ENCODE data around the gene NAP1L3. TPM values are rescaled to one million over a fixed set of nuclear protein-coding genes. Genes with fewer than 3 reads are reported as not detected.
A peak's percentile ranks its signal among the peaks of the same experiment; 100 is the strongest.

NAP1L3 gene, protein sequence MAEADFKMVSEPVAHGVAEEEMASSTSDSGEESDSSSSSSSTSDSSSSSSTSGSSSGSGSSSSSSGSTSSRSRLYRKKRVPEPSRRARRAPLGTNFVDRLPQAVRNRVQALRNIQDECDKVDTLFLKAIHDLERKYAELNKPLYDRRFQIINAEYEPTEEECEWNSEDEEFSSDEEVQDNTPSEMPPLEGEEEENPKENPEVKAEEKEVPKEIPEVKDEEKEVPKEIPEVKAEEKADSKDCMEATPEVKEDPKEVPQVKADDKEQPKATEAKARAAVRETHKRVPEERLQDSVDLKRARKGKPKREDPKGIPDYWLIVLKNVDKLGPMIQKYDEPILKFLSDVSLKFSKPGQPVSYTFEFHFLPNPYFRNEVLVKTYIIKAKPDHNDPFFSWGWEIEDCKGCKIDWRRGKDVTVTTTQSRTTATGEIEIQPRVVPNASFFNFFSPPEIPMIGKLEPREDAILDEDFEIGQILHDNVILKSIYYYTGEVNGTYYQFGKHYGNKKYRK
- total RNA-seq (1 to 10 TPM in 2 of 5 donors, under 1 TPM in 1, not detected in 2; 0.29 to 7.2 (median 3.9) TPM), polyA plus RNA-seq (1 to 10 TPM in 1 of 3 donors, under 1 TPM in 2; 0.83 to 2.4 (median 0.87) TPM)
- long read RNA-seq, donor 1, transcript NAP1L3-201 (1 exons, 2,639 nt): major isoform, 7 of 7 reads
- long read RNA-seq, donor 1, partial matches to known transcripts: 0 of 7 reads
- long read RNA-seq, donor 1, other reads (novel, unspliced or antisense): 0 of 7 reads
- long read RNA-seq, donor 2, partial matches to known transcripts: 0 of 3 reads
- long read RNA-seq, donor 2, other reads (novel, unspliced or antisense): 0 of 3 reads
- long read RNA-seq, donor 3, partial matches to known transcripts: 0 of 2 reads
- long read RNA-seq, donor 3, other reads (novel, unspliced or antisense): 0 of 2 reads
- long read RNA-seq, donor 4: 0 reads
- long read RNA-seq, donor 5, transcript NAP1L3-201 (1 exons, 2,639 nt): major isoform, 13 of 13 reads
- long read RNA-seq, donor 5, partial matches to known transcripts: 0 of 13 reads
- long read RNA-seq, donor 5, other reads (novel, unspliced or antisense): 0 of 13 reads
- long read RNA-seq, donor 6, transcript NAP1L3-201 (1 exons, 2,639 nt): major isoform, 8 of 8 reads
- long read RNA-seq, donor 6, partial matches to known transcripts: 0 of 8 reads
- long read RNA-seq, donor 6, other reads (novel, unspliced or antisense): 0 of 8 reads
- long read RNA-seq, donor 7, transcript NAP1L3-201 (1 exons, 2,639 nt): major isoform, 16 of 16 reads
- long read RNA-seq, donor 7, partial matches to known transcripts: 0 of 16 reads
- long read RNA-seq, donor 7, other reads (novel, unspliced or antisense): 0 of 16 reads
- long read RNA-seq, donor 8, transcript NAP1L3-201 (1 exons, 2,639 nt): major isoform, 5 of 5 reads
- long read RNA-seq, donor 8, partial matches to known transcripts: 0 of 5 reads
- long read RNA-seq, donor 8, other reads (novel, unspliced or antisense): 0 of 5 reads
- long read RNA-seq, donor 9, transcript NAP1L3-201 (1 exons, 2,639 nt): major isoform, 11 of 11 reads
- long read RNA-seq, donor 9, partial matches to known transcripts: 0 of 11 reads
- long read RNA-seq, donor 9, other reads (novel, unspliced or antisense): 0 of 11 reads
- long read RNA-seq, donor 10, partial matches to known transcripts: 0 of 4 reads
- long read RNA-seq, donor 10, other reads (novel, unspliced or antisense): 0 of 4 reads

DNA sequence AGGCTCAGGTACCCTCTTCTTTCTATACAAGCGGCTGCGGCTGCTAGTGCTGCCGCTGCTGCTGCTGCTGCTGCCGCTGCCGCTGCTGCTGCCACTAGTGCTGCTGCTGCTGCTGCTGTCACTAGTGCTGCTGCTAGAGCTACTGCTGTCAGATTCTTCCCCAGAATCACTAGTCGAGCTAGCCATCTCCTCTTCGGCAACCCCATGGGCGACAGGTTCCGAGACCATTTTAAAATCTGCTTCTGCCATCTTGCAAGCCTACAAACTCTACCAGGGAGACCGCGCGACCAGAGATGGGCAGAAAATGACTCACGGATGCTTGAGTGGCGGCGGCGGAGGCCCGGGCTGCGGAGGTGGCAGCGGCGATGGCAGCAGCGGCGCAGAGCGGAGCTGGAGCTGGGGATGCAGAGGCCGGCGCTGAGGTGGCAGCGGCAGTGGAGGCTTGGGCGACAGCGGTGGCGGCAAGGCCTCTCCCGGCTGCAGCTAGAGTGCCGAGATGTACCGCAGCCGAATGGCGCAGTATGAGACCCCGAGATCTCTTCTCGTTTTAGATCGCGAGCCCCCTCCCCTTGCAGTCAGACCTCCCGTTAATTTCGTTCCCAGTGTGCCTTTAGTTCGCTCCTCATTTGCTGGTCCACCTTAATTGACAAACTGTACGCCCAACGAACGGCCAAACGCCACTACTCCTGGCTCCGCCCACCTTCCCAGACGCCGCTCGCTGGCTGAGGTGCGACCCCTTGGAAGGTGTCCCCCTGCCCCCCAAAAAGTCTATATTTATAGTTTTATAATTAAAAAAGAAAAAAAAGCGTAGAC lies at the start of gene NAP1L3:
Gene NAP1L3 (minus strand): TSS at position 523 of the 813 bp plus-strand sequence. CDS start 274 bp downstream, at position 249.
- peaks cover 0 to 18% (median 0%) of the 10 kb centered on the region in 3 donors for H3K27me3 ChIP-seq
- DNase-seq: peak; percentile 44 to 91
- H3K9me3 ChIP-seq: no peaks in the 10 kb centered on the region
- peak within 1 kb of the TSS; percentile 54 to 62 (median 57) for H3K4me3 ChIP-seq
- 0 to 4% (median 2%) methylated on average over 17 to 51 of the region's 51 CpGs for WGBS, 5 donors
- peak within 1 kb of the TSS; percentile 41 to 79 (median 58) for H3K27ac ChIP-seq
- no peaks in the 10 kb centered on the region for H3K36me3 ChIP-seq
- intact Hi-C loops (cut with DNase I; ENCODE audit: low total_unique reads): no loop called here
- H3K4me1 ChIP-seq: peaks cover 0 to 18% (median 0%) of the 10 kb centered on the region in 4 donors
- TF ChIP-seq, protein P1, sequence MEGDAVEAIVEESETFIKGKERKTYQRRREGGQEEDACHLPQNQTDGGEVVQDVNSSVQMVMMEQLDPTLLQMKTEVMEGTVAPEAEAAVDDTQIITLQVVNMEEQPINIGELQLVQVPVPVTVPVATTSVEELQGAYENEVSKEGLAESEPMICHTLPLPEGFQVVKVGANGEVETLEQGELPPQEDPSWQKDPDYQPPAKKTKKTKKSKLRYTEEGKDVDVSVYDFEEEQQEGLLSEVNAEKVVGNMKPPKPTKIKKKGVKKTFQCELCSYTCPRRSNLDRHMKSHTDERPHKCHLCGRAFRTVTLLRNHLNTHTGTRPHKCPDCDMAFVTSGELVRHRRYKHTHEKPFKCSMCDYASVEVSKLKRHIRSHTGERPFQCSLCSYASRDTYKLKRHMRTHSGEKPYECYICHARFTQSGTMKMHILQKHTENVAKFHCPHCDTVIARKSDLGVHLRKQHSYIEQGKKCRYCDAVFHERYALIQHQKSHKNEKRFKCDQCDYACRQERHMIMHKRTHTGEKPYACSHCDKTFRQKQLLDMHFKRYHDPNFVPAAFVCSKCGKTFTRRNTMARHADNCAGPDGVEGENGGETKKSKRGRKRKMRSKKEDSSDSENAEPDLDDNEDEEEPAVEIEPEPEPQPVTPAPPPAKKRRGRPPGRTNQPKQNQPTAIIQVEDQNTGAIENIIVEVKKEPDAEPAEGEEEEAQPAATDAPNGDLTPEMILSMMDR (IDR thresholded peaks at IDR 0.05): no peak
- TF ChIP-seq POLR2A (IDR thresholded peaks at IDR 0.05) (no peak), EP300 (IDR thresholded peaks at IDR 0.05) (no peak), POLR2AphosphoS5 (IDR thresholded peaks at IDR 0.05) (no peak)

DNA sequence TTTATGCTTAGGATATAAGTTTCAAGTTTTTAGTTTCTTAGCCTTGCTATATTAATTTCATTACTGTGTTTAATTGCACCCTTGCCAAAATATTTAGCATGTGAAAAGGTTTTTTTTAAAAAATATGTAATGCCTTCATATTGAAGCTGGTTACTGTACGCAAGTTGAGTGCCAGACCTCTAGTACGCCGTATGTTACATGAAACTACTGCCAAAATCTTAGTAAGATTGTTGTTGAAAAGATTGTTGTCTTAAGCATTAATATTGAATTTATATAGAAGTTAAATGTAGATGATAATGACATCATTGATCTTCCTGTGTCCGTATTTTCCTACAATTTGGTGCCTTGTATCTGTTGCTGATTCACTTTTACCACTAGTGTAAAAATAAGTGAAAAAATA lies 37.7 kb upstream of the NAP1L3 start:
- WGBS, 5 donors: 76 to 93% (median 89%) methylated on average over 4 of the region's 4 CpGs
- H3K27ac ChIP-seq: no peak overlapping the region
- H3K9me3 ChIP-seq: no peaks in the 10 kb centered on the region
- H3K4me3 ChIP-seq: no peak overlapping the region
- DNase-seq: no peak
- H3K36me3 ChIP-seq: no peaks in the 10 kb centered on the region
- no peaks in the 10 kb centered on the region for H3K27me3 ChIP-seq
- TF ChIP-seq, protein P1 (IDR thresholded peaks at IDR 0.05): no peak
- TF ChIP-seq POLR2AphosphoS5 (IDR thresholded peaks at IDR 0.05): no peak
- no peak for TF ChIP-seq POLR2A (IDR thresholded peaks at IDR 0.05)
- no peak for TF ChIP-seq EP300 (IDR thresholded peaks at IDR 0.05)
- intact Hi-C loops (cut with DNase I; ENCODE audit: low total_unique reads): no loop called here
- H3K4me1 ChIP-seq: no peaks in the 10 kb centered on the region

DNA sequence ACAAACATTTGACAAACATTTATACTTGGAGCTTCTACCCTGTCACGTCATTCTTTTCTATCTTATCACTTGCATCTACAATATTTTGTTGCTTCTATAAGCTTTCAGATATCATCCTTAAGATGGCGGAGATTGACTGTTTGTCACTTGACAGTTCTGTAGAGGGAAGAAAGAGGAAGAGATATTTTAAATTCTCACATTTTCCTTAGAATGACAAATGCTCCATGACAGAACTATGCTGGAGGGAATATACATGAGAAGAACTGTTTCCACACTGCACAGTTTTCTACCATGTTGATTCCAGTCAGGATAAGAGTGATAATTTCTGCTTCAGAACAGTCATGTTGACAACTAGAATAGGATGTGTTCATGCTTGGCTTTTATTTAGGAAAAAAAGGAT lies 30.3 kb upstream of the NAP1L3 start:
- no peak for DNase-seq
- Histone ChIP-seq H3K27ac (no peak overlapping the region), H3K4me3 (no peak overlapping the region), H3K4me1 (no peaks in the 10 kb centered on the region), H3K9me3 (no peaks in the 10 kb centered on the region), H3K36me3 (no peaks in the 10 kb centered on the region), H3K27me3 (no peaks in the 10 kb centered on the region)
- 63 to 77% (median 65%) methylated on average over 2 of the region's 2 CpGs for WGBS, 5 donors
- intact Hi-C loops (cut with DNase I; ENCODE audit: low total_unique reads): no loop called here
- TF ChIP-seq EP300 (IDR thresholded peaks at IDR 0.05): no peak
- no peak for TF ChIP-seq POLR2A (IDR thresholded peaks at IDR 0.05)
- TF ChIP-seq, protein P1 (IDR thresholded peaks at IDR 0.05): no peak
- TF ChIP-seq POLR2AphosphoS5 (IDR thresholded peaks at IDR 0.05): no peak
